Measurements from ENCODE around the gene RBM28.

DNA sequence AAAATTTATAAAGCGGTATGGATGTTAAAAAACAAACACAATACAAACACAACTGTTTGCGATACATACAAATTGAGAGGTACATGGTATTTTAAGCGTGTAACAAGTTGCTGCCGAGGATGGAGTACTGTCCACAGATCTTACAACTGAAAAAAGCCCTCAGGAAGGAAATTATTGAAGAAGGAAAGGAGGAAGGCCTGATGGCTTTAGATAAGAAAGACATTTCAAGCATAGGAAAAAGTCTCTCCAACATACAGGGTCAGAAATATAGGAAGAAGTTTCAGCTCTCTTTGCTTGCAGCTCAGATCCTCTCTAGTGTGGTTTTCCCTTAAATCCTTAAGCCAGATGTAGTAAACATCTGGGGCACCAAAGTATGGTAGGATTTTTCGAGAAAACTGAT is 25.0 kb downstream of the RBM28 start:
- TF ChIP-seq CTCF (IDR thresholded peaks at IDR 0.05) (no peak), POLR2A (IDR thresholded peaks at IDR 0.05) (no peak), POLR2AphosphoS5 (IDR thresholded peaks at IDR 0.05) (no peak), EP300 (IDR thresholded peaks at IDR 0.05) (no peak)
